ENCODE measurements around the gene PLA2G3.
A peak's percentile ranks its signal among the peaks of the same experiment; 100 is the strongest.
"Not testable (repeated sequence)": the region's sequence is repeated elsewhere in the genome, so short reads cannot be mapped to it uniquely, and the experiment has no call there.

The PLA2G3 gene

GRCh38 chr22:31099841-31100761 is 40.2 kb downstream of the PLA2G3 start:
- DNase-seq (ENCODE audit: low spot score), result no peak

GRCh38 chr22:31099386-31099785 is 40.9 kb downstream of the PLA2G3 start:
- no peak for DNase-seq (ENCODE audit: low spot score)

GRCh38 chr22:31098632-31099110 is 41.6 kb downstream of the PLA2G3 start:
- no peak for DNase-seq (ENCODE audit: low spot score)

DNA sequence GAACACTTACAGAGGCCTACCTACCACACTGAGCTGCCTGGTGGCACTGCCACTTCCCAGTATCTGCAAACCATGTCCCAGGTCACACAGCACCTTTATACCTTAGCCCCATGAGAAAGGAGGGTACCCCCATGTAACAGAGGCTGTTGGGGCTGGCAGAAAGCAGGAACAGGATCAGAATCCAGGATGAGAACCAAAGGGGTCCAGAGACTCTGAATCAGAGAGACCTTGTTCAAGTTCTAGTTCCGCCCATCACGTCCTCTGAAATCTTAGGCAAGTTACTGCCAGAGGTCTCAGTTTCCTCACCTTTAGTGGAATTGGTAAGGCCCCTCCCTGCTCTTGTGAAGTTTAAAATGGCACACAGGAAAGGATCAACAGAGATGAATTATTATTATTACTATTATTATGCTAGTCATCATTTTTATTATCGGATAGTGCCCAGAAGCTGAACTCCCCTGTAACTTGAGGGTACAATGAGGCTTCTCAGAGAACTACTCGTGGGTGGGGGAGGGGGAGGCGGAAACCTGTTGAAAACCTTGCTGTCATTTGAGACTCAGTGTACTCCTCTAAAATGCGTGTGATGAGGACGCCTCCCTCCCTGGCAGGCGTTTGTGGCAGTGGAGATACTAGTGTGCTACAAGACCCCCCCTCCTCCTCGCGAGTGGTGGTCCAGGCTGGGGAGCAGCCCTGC is 42.2 kb downstream of the PLA2G3 start:
- DNase-seq (ENCODE audit: low spot score), result no peak

DNA sequence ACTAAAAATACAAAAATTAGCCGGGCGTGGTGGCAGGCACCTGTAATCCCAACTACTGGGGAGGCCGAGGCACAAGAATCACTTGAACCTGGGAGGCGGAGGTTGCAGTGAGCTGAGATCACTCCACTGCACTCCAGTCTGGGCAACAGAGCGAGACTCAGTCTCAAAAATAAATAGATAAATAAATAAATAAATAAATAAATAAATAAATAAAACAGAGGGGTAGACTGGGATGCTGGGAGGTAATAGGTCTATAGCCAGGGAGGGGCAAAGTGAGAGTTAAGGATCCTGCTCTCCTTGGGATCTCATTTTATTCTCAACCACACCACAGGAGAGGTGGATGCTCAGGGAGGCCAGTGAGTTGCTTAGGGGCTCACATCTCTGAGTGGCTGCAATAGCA is 42.8 kb downstream of the PLA2G3 start:
- not testable (repeated sequence) for DNase-seq (ENCODE audit: low spot score)

DNA sequence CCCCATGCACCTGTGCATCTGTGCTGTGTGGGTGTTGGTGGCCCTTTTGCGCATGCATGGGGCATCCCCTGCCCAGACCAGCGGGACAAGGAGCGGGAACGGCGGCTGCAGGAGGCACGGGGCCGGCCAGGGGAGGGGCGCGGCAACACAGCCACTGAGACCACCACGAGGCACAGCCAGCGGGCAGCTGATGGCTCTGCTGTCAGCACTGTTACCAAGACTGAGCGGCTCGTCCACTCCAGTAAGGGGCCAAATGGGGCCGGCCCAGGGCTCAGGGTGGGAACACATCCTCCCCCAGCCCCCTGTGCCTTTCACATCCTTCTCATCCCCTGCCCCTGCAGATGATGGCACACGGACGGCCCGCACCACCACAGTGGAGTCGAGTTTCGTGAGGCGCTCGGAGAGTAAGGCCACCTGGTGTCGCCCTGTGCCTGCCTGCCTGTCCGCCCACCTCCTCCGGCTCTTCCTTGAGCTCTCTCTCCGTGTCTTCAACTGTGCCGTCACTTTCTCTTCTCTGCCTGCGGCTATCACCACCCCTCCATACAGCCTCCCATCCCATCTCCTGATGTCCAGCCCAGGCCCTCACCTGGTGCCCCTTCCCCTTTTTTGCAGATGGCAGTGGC is 43.5 kb downstream of the PLA2G3 start:
- no peak for DNase-seq (ENCODE audit: low spot score)

- no peak for DNase-seq (ENCODE audit: low spot score)
Measured at GRCh38 chr22:31095637-31096249, 44.6 kb downstream of the PLA2G3 start.

- no peak for DNase-seq (ENCODE audit: low spot score)
Measured at GRCh38 chr22:31094741-31095140, 45.6 kb downstream of the PLA2G3 start.

- DNase-seq (ENCODE audit: low spot score), result no peak
Measured at GRCh38 chr22:31094021-31094551, 46.2 kb downstream of the PLA2G3 start.

DNA sequence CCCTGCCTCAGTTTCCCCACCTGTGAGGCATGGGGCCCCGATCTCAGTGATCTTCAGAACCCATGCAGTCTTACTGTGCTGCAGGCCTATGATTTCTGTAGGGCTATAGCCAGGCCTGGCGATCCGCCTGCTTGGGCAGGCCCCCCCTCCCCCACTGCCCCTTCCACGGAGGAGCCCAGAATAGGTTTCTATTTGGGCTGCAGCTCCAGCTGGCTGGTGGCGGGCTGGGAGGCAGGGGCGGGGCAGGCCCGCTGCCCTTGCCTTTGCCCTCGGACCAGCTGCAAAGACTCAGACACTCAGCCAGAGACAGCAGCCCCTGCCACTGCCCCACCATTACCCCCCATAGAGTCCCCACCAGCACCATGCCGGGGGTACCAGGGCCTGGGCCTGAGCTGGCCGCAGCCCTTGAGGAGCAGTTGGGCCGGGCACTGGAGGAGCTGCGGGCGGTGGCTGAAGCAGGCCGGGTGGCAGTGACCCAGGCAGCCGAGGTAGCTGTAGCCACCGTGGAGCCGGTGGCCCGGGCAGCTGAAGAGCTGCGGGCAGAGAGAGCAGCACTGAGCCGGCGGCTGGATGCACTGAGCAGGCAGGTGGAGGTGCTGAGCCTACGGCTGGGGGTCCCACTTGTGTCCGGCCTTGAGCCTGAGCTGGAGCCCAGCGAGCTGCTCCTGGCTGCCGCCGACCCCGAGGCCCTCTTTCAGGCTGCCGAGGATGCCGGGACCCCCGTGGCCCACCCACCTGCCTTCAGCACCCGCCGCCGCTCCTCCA is 47.0 kb downstream of the PLA2G3 start:
- no peak for DNase-seq (ENCODE audit: low spot score)

- DNase-seq (ENCODE audit: low spot score), result no peak
Measured at GRCh38 chr22:31092161-31092560, 48.1 kb downstream of the PLA2G3 start.

DNA sequence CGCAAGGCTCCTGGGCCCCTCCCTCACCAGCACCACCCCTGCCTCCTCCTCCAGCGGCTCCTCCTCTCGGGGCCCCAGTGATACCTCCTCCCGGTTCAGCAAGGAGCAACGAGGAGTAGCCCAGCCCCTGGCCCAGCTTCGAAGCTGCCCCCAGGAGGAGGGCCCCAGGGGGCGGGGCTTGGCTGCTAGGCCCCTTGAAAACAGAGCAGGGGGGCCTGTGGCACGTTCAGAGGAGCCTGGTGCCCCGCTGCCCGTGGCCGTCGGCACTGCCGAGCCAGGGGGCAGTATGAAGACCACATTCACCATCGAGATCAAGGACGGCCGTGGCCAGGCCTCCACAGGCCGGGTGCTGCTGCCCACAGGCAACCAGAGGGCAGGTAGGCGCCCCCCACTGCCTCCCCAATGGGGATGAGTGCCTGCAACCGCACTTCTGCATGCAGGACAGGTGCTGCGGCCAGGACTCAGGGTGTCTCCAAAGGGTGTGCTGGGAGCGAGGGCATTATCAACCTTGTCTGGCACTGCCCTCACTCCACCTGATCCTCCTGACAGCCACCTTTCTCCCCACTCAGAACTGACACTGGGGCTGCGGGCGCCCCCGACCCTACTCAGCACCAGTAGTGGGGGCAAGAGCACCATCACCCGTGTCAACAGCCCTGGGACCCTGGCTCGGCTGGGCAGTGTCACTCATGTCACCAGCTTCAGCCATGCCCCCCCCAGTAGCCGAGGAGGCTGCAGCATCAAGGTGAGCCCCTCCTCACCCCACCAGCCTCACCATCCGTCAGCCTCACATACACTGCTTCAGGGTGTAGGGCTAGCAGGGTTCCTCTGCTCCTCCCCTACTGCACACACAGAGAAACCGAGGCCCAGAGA is 49.0 kb downstream of the PLA2G3 start:
- no peak for DNase-seq (ENCODE audit: low spot score)

- DNase-seq (ENCODE audit: low spot score), result no peak
Measured at GRCh38 chr22:31090217-31091085, 49.9 kb downstream of the PLA2G3 start.

DNA sequence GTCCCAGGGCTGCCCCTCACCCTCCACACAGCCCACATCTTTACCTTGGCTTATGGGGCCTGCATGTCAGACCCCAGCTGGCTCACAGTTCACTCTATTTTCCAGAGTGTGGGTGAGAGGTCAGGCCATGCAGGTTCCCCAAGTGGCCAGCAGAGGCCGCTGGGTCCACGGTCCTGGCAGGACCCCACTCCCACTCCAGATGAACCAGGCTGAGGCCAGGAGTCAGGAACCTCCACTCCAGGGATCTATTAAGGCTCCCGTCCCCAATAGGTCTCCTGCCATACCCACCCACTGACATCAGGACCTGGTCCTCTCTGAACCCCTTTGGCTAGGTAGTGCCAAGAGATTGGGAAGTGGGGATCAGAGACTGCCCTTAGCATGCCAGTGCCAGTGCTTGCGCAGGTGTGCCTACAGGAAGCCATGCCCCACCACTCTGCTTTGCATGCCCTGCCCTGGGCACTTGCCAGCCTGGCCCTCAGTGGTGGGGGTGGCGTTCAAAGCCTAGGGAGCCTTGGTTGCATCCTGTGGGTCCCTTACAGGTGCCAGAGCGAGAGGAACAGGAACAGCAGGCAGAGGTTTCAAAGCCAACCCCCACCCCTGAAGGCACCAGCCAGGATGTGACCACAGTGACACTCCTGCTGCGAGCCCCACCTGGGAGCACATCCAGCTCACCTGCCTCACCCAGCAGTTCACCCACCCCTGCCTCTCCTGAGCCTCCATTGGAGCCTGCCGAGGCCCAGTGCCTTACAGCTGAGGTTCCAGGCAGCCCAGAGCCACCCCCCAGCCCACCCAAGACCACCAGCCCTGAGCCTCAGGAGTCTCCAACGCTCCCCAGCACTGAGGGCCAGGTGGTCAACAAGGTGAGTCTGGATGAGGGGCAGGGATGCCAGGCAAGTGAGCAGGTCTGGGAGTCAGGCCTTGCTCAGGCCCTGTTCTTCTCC is 50.9 kb downstream of the PLA2G3 start:
- DNase-seq (ENCODE audit: low spot score), result peak; percentile 75

GRCh38 chr22:31088233-31088986 is 51.9 kb downstream of the PLA2G3 start:
- no peak for DNase-seq (ENCODE audit: low spot score)

DNA sequence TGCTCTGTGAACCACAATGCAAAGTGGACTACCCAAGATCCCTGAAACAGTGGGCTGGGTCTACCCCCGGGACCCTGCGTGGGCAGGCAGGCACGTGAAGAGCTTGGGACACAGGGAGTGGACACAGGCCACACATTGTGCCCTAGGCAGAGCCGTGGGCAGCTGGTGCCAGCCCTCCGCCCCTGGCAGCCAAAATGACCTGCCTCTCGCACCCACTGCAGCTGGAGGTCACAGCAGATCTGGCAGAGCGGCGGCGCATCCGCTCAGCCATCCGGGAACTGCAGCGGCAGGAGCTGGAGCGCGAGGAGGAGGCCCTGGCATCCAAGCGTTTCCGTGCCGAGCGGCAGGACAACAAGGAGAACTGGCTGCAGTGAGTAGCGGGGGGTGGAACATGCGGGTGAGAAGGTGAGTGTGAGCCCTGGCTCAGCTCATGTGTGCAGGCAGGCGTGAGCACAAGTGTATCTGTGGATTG is 52.5 kb downstream of the PLA2G3 start:
- DNase-seq (ENCODE audit: low spot score), result no peak

GRCh38 chr22:31086703-31087330 is 53.5 kb downstream of the PLA2G3 start:
- no peak for DNase-seq (ENCODE audit: low spot score)

Measured in GM03348 (cell line).